Stomach (tissue), 4 donors: Measurements from ENCODE around the gene GREM1.

Experiments used
- CTCF ChIP-seq, 7 experiments: fragments of 450-650 bp in 4 of 7; fragments of 200-600 bp in 3 of 7; sonication (generic) in 3 of 7; IDR thresholded peaks; one replicate each; pipeline ENCODE4 v1.5.1; 2016 to 2019; ENCODE audit warnings: antibody characterized with exemption in 7 of 7, control low read depth in 2 of 7, mild to moderate bottlenecking in 1 of 7
- EP300 ChIP-seq: sonication (generic); formaldehyde crosslinking; IDR thresholded peaks from one replicate; pipeline ENCODE4 v1.6.1; 2017; ENCODE audit warnings: antibody characterized with exemption
- POLR2A ChIP-seq, 4 donors: fragments of 450-650 bp; IDR thresholded peaks; one replicate each; pipeline ENCODE4 v1.6.1; 2016; ENCODE audit warnings: antibody characterized with exemption in 4 of 4, control low read depth in 2 of 4, mild to moderate bottlenecking in 1 of 4, moderate library complexity in 1 of 4
- POLR2AphosphoS5 ChIP-seq, 3 donors: sonication (generic); formaldehyde crosslinking; IDR thresholded peaks; one replicate each; pipeline ENCODE4 v1.6.1; 2016; ENCODE audit warnings: antibody characterized with exemption in 3 of 3

GRCh38 chr15:32737304-32737703, 19.5 kb downstream of the GREM1 start:
- TF ChIP-seq POLR2A (IDR thresholded peaks at IDR 0.05) = no peak
- no peak for TF ChIP-seq CTCF (IDR thresholded peaks at IDR 0.05)
- no peak for TF ChIP-seq EP300
- no peak for TF ChIP-seq POLR2AphosphoS5 (IDR thresholded peaks at IDR 0.05)
